Measurements from ENCODE around the gene DCST1. TPM values are rescaled to one million over a fixed set of nuclear protein-coding genes. Genes with fewer than 3 reads are reported as not detected.

DCST1 gene
- total and polyA plus RNA-seq, 2 of the 13 experiments (the other 11 are each of a cell fraction or from before 2014, with no cell fraction given) = 0.04 TPM; not detected in 1

DNA sequence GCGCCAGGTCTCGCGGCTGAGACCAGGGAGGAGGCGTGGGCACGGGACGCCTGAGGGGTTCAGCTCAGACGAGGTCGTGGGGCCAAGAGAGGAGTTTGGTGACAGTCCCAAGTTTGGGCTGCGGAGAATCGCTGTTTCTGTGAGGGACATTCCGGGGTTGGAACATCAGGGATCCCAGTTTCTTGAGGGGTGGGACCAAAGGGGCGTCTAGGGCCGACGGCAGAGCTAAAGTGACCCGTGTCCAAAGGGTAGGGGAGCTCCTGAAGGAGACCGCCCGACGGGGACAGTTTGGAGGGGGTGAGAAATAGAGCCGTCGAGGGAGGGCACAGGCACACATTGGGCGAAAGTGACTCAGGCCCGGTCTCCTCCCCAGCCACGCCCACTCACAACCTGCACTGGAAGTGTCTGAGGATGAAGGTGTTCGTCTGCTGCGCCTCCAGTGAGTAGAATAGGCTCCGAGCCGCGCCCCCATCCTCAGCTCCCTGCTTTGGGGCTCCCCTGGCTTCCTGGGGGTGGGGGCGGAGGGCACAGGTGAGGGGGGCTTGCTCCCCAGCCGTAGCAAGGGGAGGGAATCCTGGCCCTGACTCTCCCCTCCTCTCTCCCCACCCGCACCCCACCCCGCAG lies 52.0 kb downstream of the DCST1 start (continued):
- TF ChIP-seq MIER3 (CRISPR knock-in tag; IDR thresholded peaks at IDR 0.05; ENCODE audit: borderline replicate concordance) = 0 out of 2 replicates have a peak, but pooled peaks have one; percentile 12
- no peak for TF ChIP-seq HCFC1 (IDR thresholded peaks at IDR 0.05; ENCODE audit: low read depth, low read length)
- no peak for TF ChIP-seq HHEX (CRISPR knock-in tag; IDR thresholded peaks at IDR 0.05)
- TF ChIP-seq ASH2L (IDR thresholded peaks at IDR 0.05; ENCODE audit: insufficient read length, low read depth, low read length) = peak; percentile 1
- no peak for TF ChIP-seq KDM6A (CRISPR knock-in tag; IDR thresholded peaks at IDR 0.05; ENCODE audit: low read depth)
- no peak for TF ChIP-seq RBAK (CRISPR knock-in tag; IDR thresholded peaks at IDR 0.05)
- TF ChIP-seq SALL1 (CRISPR knock-in tag; IDR thresholded peaks at IDR 0.05) = no peak; the same call in 1 of the 2 replicates
- TF ChIP-seq, protein P1, sequence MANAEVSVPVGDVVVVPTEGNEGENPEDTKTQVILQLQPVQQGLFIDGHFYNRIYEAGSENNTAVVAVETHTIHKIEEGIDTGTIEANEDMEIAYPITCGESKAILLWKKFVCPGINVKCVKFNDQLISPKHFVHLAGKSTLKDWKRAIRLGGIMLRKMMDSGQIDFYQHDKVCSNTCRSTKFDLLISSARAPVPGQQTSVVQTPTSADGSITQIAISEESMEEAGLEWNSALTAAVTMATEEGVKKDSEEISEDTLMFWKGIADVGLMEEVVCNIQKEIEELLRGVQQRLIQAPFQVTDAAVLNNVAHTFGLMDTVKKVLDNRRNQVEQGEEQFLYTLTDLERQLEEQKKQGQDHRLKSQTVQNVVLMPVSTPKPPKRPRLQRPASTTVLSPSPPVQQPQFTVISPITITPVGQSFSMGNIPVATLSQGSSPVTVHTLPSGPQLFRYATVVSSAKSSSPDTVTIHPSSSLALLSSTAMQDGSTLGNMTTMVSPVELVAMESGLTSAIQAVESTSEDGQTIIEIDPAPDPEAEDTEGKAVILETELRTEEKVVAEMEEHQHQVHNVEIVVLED (CRISPR knock-in tag; IDR thresholded peaks at IDR 0.05; ENCODE audit: borderline replicate concordance) = no peak
- TF ChIP-seq NFE2L1 (CRISPR knock-in tag; IDR thresholded peaks at IDR 0.05; ENCODE audit: borderline replicate concordance) = no peak
- 0 out of 2 replicates have a peak, but pooled peaks have one; percentile 21 for TF ChIP-seq RFXAP (CRISPR knock-in tag; IDR thresholded peaks at IDR 0.05; ENCODE audit: borderline replicate concordance)
- TF ChIP-seq ZNF562 (CRISPR knock-in tag; IDR thresholded peaks at IDR 0.05; ENCODE audit: borderline replicate concordance) = no peak
- TF ChIP-seq, protein P2, sequence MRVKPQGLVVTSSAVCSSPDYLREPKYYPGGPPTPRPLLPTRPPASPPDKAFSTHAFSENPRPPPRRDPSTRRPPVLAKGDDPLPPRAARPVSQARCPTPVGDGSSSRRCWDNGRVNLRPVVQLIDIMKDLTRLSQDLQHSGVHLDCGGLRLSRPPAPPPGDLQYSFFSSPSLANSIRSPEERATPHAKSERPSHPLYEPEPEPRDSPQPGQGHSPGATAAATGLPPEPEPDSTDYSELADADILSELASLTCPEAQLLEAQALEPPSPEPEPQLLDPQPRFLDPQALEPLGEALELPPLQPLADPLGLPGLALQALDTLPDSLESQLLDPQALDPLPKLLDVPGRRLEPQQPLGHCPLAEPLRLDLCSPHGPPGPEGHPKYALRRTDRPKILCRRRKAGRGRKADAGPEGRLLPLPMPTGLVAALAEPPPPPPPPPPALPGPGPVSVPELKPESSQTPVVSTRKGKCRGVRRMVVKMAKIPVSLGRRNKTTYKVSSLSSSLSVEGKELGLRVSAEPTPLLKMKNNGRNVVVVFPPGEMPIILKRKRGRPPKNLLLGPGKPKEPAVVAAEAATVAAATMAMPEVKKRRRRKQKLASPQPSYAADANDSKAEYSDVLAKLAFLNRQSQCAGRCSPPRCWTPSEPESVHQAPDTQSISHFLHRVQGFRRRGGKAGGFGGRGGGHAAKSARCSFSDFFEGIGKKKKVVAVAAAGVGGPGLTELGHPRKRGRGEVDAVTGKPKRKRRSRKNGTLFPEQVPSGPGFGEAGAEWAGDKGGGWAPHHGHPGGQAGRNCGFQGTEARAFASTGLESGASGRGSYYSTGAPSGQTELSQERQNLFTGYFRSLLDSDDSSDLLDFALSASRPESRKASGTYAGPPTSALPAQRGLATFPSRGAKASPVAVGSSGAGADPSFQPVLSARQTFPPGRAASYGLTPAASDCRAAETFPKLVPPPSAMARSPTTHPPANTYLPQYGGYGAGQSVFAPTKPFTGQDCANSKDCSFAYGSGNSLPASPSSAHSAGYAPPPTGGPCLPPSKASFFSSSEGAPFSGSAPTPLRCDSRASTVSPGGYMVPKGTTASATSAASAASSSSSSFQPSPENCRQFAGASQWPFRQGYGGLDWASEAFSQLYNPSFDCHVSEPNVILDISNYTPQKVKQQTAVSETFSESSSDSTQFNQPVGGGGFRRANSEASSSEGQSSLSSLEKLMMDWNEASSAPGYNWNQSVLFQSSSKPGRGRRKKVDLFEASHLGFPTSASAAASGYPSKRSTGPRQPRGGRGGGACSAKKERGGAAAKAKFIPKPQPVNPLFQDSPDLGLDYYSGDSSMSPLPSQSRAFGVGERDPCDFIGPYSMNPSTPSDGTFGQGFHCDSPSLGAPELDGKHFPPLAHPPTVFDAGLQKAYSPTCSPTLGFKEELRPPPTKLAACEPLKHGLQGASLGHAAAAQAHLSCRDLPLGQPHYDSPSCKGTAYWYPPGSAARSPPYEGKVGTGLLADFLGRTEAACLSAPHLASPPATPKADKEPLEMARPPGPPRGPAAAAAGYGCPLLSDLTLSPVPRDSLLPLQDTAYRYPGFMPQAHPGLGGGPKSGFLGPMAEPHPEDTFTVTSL (CRISPR knock-in tag; IDR thresholded peaks at IDR 0.05; ENCODE audit: borderline replicate concordance) = no peak
- TF ChIP-seq KAT7 (CRISPR knock-in tag; IDR thresholded peaks at IDR 0.05; ENCODE audit: borderline replicate concordance) = no peak
- no peak for TF ChIP-seq U2AF1 (optimal IDR thresholded peaks at IDR 0.05; ENCODE audit: low read depth, low read length)
- TF ChIP-seq ZNF660 (CRISPR knock-in tag; IDR thresholded peaks at IDR 0.05; ENCODE audit: borderline replicate concordance, low read depth) = no peak
- no peak for TF ChIP-seq ZNF329 (CRISPR knock-in tag; IDR thresholded peaks at IDR 0.05; ENCODE audit: low read depth)
- no peak for TF ChIP-seq AFF4 (CRISPR knock-in tag; IDR thresholded peaks at IDR 0.05)
- no peak for TF ChIP-seq ZNF709 (CRISPR knock-in tag; IDR thresholded peaks at IDR 0.05)
